GM23338 (cell line): ENCODE measurements around the gene AGAP1. TPM values are rescaled to one million over a fixed set of nuclear protein-coding genes. Genes with fewer than 3 reads are reported as not detected.

ENCODE experiments used
- ATAC-seq: fragments of 200-7000 bp; cut with Tn5 transposase; 3 replicates; pipeline ENCODE4 v1.9.1; 2020
- DNase-seq: peaks from one replicate; pipeline ENCODE4 v3.0.0-alpha.2; 2015; ENCODE audit warnings: low spot score
- H2AFZ ChIP-seq: fragments of 200-600 bp; sonication (generic); 2 replicates; pipeline ENCODE4 v1.8.0; 2016; ENCODE audit warnings: antibody characterized with exemption, mild to moderate bottlenecking, moderate library complexity
- H3F3A ChIP-seq: fragments of 200-600 bp; sonication (generic); replicated peaks from 2 replicates; pipeline ENCODE4 v1.8.0; 2017; ENCODE audit warnings: antibody characterized with exemption, mixed run types, low read depth
- H3K27ac ChIP-seq: fragments of 200-600 bp; sonication (generic); 2 replicates; pipeline ENCODE4 v1.6.1; 2016; ENCODE audit warnings: low read depth
- H3K27me3 ChIP-seq: fragments of 200-600 bp; sonication (generic); 2 replicates; pipeline ENCODE4 v1.8.0; 2016; ENCODE audit warnings: mild to moderate bottlenecking, mixed run types, moderate library complexity; ENCODE audit not compliant: insufficient read depth
- H3K36me3 ChIP-seq: fragments of 200-600 bp; sonication (generic); 2 replicates; pipeline ENCODE4 v1.8.0; 2016; ENCODE audit warnings: mild to moderate bottlenecking; ENCODE audit not compliant: insufficient read depth
- H3K4me1 ChIP-seq: fragments of 200-600 bp; sonication (generic); 2 replicates; pipeline ENCODE4 v1.8.0; 2016; ENCODE audit warnings: mild to moderate bottlenecking, moderate library complexity; ENCODE audit not compliant: insufficient read depth
- H3K4me2 ChIP-seq: fragments of 200-600 bp; sonication (generic); 2 replicates; pipeline ENCODE4 v1.7.1; 2017; ENCODE audit warnings: mixed run types
- H3K4me3 ChIP-seq: fragments of 200-600 bp; sonication (generic); 2 replicates; pipeline ENCODE4 v1.6.1; 2016; ENCODE audit warnings: mixed run types
- H3K79me2 ChIP-seq: fragments of 200-600 bp; sonication (generic); replicated peaks from 2 replicates; pipeline ENCODE4 v1.8.0; 2017; ENCODE audit warnings: mild to moderate bottlenecking; ENCODE audit not compliant: insufficient read depth
- H3K9me2 ChIP-seq: fragments of 200-600 bp; sonication (generic); 2 replicates; pipeline ENCODE4 v1.8.0; 2017; ENCODE audit not compliant: insufficient read depth
- H4K20me1 ChIP-seq: fragments of 200-600 bp; sonication (generic); replicated peaks from 2 replicates; pipeline ENCODE4 v1.8.0; 2017; ENCODE audit warnings: mild to moderate bottlenecking; ENCODE audit not compliant: insufficient read depth
- H3K27ac Mint-ChIP-seq: 2 replicates; pipeline ENCODE4 v1.8.0; 2020; ENCODE audit warnings: inconsistent platforms, mild to moderate bottlenecking, moderate library complexity, mixed read lengths
- H3K27me3 Mint-ChIP-seq: 3 replicates; pipeline ENCODE4 v1.8.0; 2022; ENCODE audit warnings: low read depth, mild to moderate bottlenecking, moderate library complexity, mixed read lengths, inconsistent platforms; ENCODE audit not compliant: insufficient read depth, poor library complexity
- H3K36me3 Mint-ChIP-seq: 3 replicates; pipeline ENCODE4 v1.8.0; 2021; ENCODE audit warnings: low read depth, mild to moderate bottlenecking, inconsistent platforms, moderate library complexity, mixed read lengths
- H3K4me1 Mint-ChIP-seq: 3 replicates; pipeline ENCODE4 v1.8.0; 2020; ENCODE audit warnings: mild to moderate bottlenecking, inconsistent platforms, mixed read lengths
- H3K4me3 Mint-ChIP-seq: 3 replicates; pipeline ENCODE4 v1.8.0; 2021; ENCODE audit warnings: moderate library complexity, mild to moderate bottlenecking, inconsistent platforms, mixed read lengths
- H3K9me3 Mint-ChIP-seq: 3 replicates; pipeline ENCODE4 v1.8.0; 2020; ENCODE audit warnings: moderate library complexity, mild to moderate bottlenecking, inconsistent platforms, mixed read lengths
- CTCF ChIP-seq, 2 experiments: fragments of 200-600 bp in 1 of 2; sonication (generic) in 1 of 2; conservative IDR thresholded peaks; 2 replicates each; pipeline versions ENCODE4 v1.5.1 to v1.6.1; 2016 to 2017; ENCODE audit warnings: antibody characterized with exemption in 2 of 2, low read depth in 2 of 2, mild to moderate bottlenecking in 2 of 2, moderate library complexity in 1 of 2
- EZH2 ChIP-seq: fragments of 200-600 bp; sonication (generic); IDR thresholded peaks from one replicate; pipeline ENCODE4 v1.8.0; 2017; ENCODE audit warnings: antibody characterized with exemption, mild to moderate bottlenecking, low read depth; ENCODE audit not compliant: unreplicated experiment
- REST ChIP-seq: IDR thresholded peaks from one replicate; pipeline ENCODE4 v1.6.1; 2018; ENCODE audit warnings: antibody characterized with exemption; ENCODE audit not compliant: unreplicated experiment
- STAT1 ChIP-seq: IDR thresholded peaks from one replicate; pipeline ENCODE4 v1.6.1; 2016; ENCODE audit warnings: antibody characterized with exemption; ENCODE audit not compliant: unreplicated experiment
- ZNF462 ChIP-seq: fragments of 250-450 bp; sonication (Bioruptor Pico); IDR thresholded peaks from 2 replicates; pipeline ENCODE4 v1.5.0; 2020; ENCODE audit warnings: mild to moderate bottlenecking, moderate library complexity
- polyA plus RNA-seq: library from polyadenylated mRNA; unstranded; fragments of >200 nt; fragmentation: Nextera tagmentation; extraction: Ambion mirVana; gene quantifications from 2 replicates; pipeline ENCODE4 v1.2.1, GENCODE V29; 2016
- total RNA-seq: library from RNA; depleted of rRNA; stranded (reverse); fragments of >200 nt; shearing (Covaris generic); gene quantifications from 2 replicates; pipeline ENCODE4 v1.2.3, GENCODE V29; 2014

Gene AGAP1
- total and polyA plus RNA-seq, 2 experiments from 2014 or later = 13.3 to 27.9 TPM

GRCh38 chr2:235766278-235766677 lies 272.4 kb downstream of the AGAP1 start:
- no peaks in the 10 kb centered on the region for H3K79me2 ChIP-seq
- peak; percentile 96 for ATAC-seq
- no peaks in the 10 kb centered on the region for H3K36me3 ChIP-seq
- no peak overlapping the region for H3K4me2 ChIP-seq
- Mint-ChIP-seq H3K4me3 (no peak overlapping the region), H3K36me3 (peaks cover 7% of the 10 kb centered on the region), H3K4me1 (no peaks in the 10 kb centered on the region; the same call in 2 of the 3 replicates), H3K9me3 (no peaks in the 10 kb centered on the region), H3K27me3 (peaks cover 3% of the 10 kb centered on the region), H3K27ac (no peak overlapping the region)
- H3F3A ChIP-seq = no peaks in the 10 kb centered on the region
- DNase-seq = peak; percentile 88
- H3K27ac ChIP-seq = no peak overlapping the region
- H3K27me3 ChIP-seq = no peaks in the 10 kb centered on the region
- H2AFZ ChIP-seq = no peak overlapping the region
- no peaks in the 10 kb centered on the region for H3K4me1 ChIP-seq
- H4K20me1 ChIP-seq = no peaks in the 10 kb centered on the region; the same call in 1 of the 2 replicates
- TF ChIP-seq STAT1 (no peak), CTCF (conservative IDR thresholded peaks at IDR 0.05; ENCODE audit: low read depth in 2 of 2) (peak; percentile 83 to 87), EZH2 (no peak), ZNF462 (no peak), REST (no peak)
- H3K9me2 ChIP-seq = no peaks in the 10 kb centered on the region
- H3K4me3 ChIP-seq = no peak overlapping the region
